HCT116 (cell line): ENCODE measurements around the gene MEGF8. TPM values are rescaled to one million over a fixed set of nuclear protein-coding genes. Genes with fewer than 3 reads are reported as not detected.

Experiments
- ATAC-seq: fragments of 200-7000 bp; cut with Tn5 transposase; 2 replicates; pipeline ENCODE4 v1.9.1; 2020; ENCODE audit warnings: mild to moderate bottlenecking, moderate library complexity
- BruUV-seq: library from RNA; stranded (reverse); fragments of 400-500 nt; replicated peaks from 2 replicates; lab custom pipeline; 2021; lab: Mats Ljungman, UMichigan
- CTCF ChIA-PET: fragments of 300-600 bp; sonication (Branson Sonifier 250); formaldehyde crosslinking; loops from one replicate; lab custom pipeline; 2021; ENCODE audit warnings: antibody characterized with exemption; lab: Charles Lee
- POLR2A ChIA-PET: fragments of 300-600, 350-600 bp; sonication (Branson Sonifier 250); formaldehyde crosslinking; loops from one replicate; lab custom pipeline; 2021; ENCODE audit warnings: antibody characterized with exemption; lab: Charles Lee
- RAD21 ChIA-PET, 2 experiments: fragments of 300-600 bp; sonication (Branson Sonifier 250); formaldehyde crosslinking; loops; one replicate each; lab custom pipeline; 2023; ENCODE audit warnings: low total read pairs in 2 of 2; ENCODE audit not compliant: uncharacterized antibody in 2 of 2, unreplicated experiment in 2 of 2, low non-redundant PET in 1 of 2; lab: Charles Lee
- DNase-seq: peaks from one replicate; pipeline ENCODE4 v3.0.0-alpha.2; 2010; ENCODE audit warnings: low read depth, low spot score
- H2AFZ ChIP-seq: fragments of 200-600 bp; shearing (Covaris generic), sonication (generic); 2 replicates; pipeline ENCODE4 v1.6.1; 2017; ENCODE audit warnings: low read depth, mixed run types, mixed read lengths, antibody characterized with exemption, low read length; ENCODE audit not compliant: poor library complexity, severe bottlenecking
- H3K27ac ChIP-seq: 2 replicates; pipeline ENCODE4 v1.5.1; 2012; ENCODE audit warnings: low read depth, low read length
- H3K27me3 ChIP-seq: fragments of 200-600 bp; sonication (generic); 2 replicates; pipeline ENCODE4 v1.6.1; 2016; ENCODE audit warnings: mixed run types, low read length, mixed read lengths; ENCODE audit not compliant: insufficient read depth
- H3K36me3 ChIP-seq, 2 experiments: fragments of 200-500 bp in 1 of 2; fragments of 200-600 bp in 1 of 2; sonication (Bioruptor generic) in 1 of 2; sonication (generic) in 1 of 2; 2 replicates each; pipeline versions ENCODE4 v1.5.1 to v1.6.1; 2014 to 2016; ENCODE audit warnings: low read length in 2 of 2, inconsistent platforms in 1 of 2, mixed read lengths in 1 of 2, mixed run types in 1 of 2; ENCODE audit not compliant: insufficient read depth in 2 of 2, control insufficient read depth in 1 of 2
- H3K4me1 ChIP-seq, 2 experiments: fragments of 200-600 bp in 1 of 2; sonication (generic) in 1 of 2; 2 replicates each; pipeline versions ENCODE4 v1.5.1 to v1.6.1; 2012 to 2017; ENCODE audit warnings: low read length in 2 of 2, inconsistent platforms in 1 of 2, mild to moderate bottlenecking in 1 of 2, mixed read lengths in 1 of 2, mixed run types in 1 of 2, moderate library complexity in 1 of 2; ENCODE audit not compliant: insufficient read depth in 2 of 2, control insufficient read depth in 1 of 2
- H3K4me2 ChIP-seq: fragments of 200-600 bp; sonication (generic); 2 replicates; pipeline ENCODE4 v1.6.1; 2017; ENCODE audit warnings: mixed run types, low read length, mixed read lengths
- H3K4me3 ChIP-seq, 2 experiments: fragments of 200-600 bp in 1 of 2; sonication (generic) in 1 of 2; replicated peaks in 1 of 2; 2 replicates each; pipeline ENCODE4 v1.5.1; 2011 to 2016; ENCODE audit warnings: low read length in 2 of 2, control low read depth in 1 of 2, low read depth in 1 of 2, mild to moderate bottlenecking in 1 of 2, mixed read lengths in 1 of 2, mixed run types in 1 of 2
- H3K79me2 ChIP-seq: fragments of 200-600 bp; sonication (generic); 2 replicates; pipeline ENCODE4 v1.6.1; 2017; ENCODE audit warnings: mild to moderate bottlenecking, mixed run types, low read length, moderate library complexity, mixed read lengths; ENCODE audit not compliant: insufficient read depth
- H3K9ac ChIP-seq: fragments of 200-600 bp; sonication (generic); 2 replicates; pipeline ENCODE4 v1.6.1; 2016; ENCODE audit warnings: low read length, mixed read lengths
- H3K9me2 ChIP-seq: fragments of 200-600 bp; sonication (generic), shearing (Covaris generic); 2 replicates; pipeline ENCODE4 v1.6.1; 2017; ENCODE audit warnings: mixed run types, mild to moderate bottlenecking, moderate library complexity; ENCODE audit not compliant: insufficient read depth
- H3K9me3 ChIP-seq, 2 experiments: fragments of 200-500 bp in 1 of 2; fragments of 200-600 bp in 1 of 2; sonication (Bioruptor generic) in 1 of 2; sonication (generic) in 1 of 2; 2 replicates each; pipeline ENCODE4 v1.6.1; 2014 to 2017; ENCODE audit warnings: low read length in 2 of 2, mixed read lengths in 2 of 2, inconsistent platforms in 1 of 2, low read depth in 1 of 2, mild to moderate bottlenecking in 1 of 2, mixed run types in 1 of 2, moderate library complexity in 1 of 2; ENCODE audit not compliant: control insufficient read depth in 1 of 2, insufficient read depth in 1 of 2
- H4K20me1 ChIP-seq: fragments of 200-600 bp; sonication (generic), shearing (Covaris generic); 2 replicates; pipeline ENCODE4 v1.6.1; 2017; ENCODE audit warnings: mixed run types, mild to moderate bottlenecking, moderate library complexity; ENCODE audit not compliant: insufficient read depth
- CBX3 ChIP-seq: IDR thresholded peaks from 2 replicates; pipeline ENCODE4 v1.6.1; 2012; ENCODE audit warnings: low read depth
- EGR1 ChIP-seq: IDR thresholded peaks from 2 replicates; pipeline ENCODE4 v1.6.1; 2012; ENCODE audit warnings: low read depth
- ELF1 ChIP-seq: IDR thresholded peaks from 2 replicates; pipeline ENCODE4 v1.6.1; 2012; ENCODE audit warnings: low read depth, borderline replicate concordance
- EZH2 ChIP-seq: fragments of 200-600 bp; sonication (generic); IDR thresholded peaks from 2 replicates; pipeline ENCODE4 v1.6.1; 2017; ENCODE audit warnings: antibody characterized with exemption, mixed run types
- EZH2phosphoT487 ChIP-seq: fragments of 200-600 bp; IDR thresholded peaks from 2 replicates; pipeline ENCODE4 v1.6.1; 2018; ENCODE audit warnings: antibody characterized with exemption, borderline replicate concordance
- FOSL1 ChIP-seq: IDR thresholded peaks from 2 replicates; pipeline ENCODE4 v1.6.1; 2012; ENCODE audit warnings: low read depth
- JUND ChIP-seq: IDR thresholded peaks from 2 replicates; pipeline ENCODE4 v1.6.1; 2012
- POLR2AphosphoS5 ChIP-seq: IDR thresholded peaks from 2 replicates; pipeline ENCODE4 v1.6.1; 2011; ENCODE audit warnings: mild to moderate bottlenecking, low read depth, low read length, moderate library complexity
- RAD21 ChIP-seq: IDR thresholded peaks from 2 replicates; pipeline ENCODE4 v1.6.1; 2012; ENCODE audit warnings: low read depth, mild to moderate bottlenecking
- YY1 ChIP-seq: IDR thresholded peaks from 2 replicates; pipeline ENCODE4 v1.6.1; 2011; ENCODE audit warnings: low read length, low read depth, moderate library complexity, mild to moderate bottlenecking; ENCODE audit not compliant: insufficient replicate concordance; ENCODE audit errors: extremely low read depth
- ZNF274 ChIP-seq: fragments of 200-500 bp; sonication (Bioruptor generic); IDR thresholded peaks from 2 replicates; pipeline ENCODE4 v1.6.1; 2014; ENCODE audit warnings: mild to moderate bottlenecking, low read depth, low read length, inconsistent platforms
- intact Hi-C: fragments of 100-400 bp; cut with micrococcal nuclease; formaldehyde crosslinking; loops from 2 replicates; pipeline ENCODE4 v1.10.0; 2022
- total RNA-seq: library from RNA; stranded (reverse); gene quantifications from one replicate; pipeline ENCODE4 v1.2.1, GENCODE V29; 2021; ENCODE audit not compliant: unreplicated experiment
- TF ChIP-seq, protein P1 (sequence below): IDR thresholded peaks from 2 replicates; pipeline ENCODE4 v1.6.1; 2012
- TF ChIP-seq, protein P2 (sequence below): IDR thresholded peaks from 2 replicates; pipeline ENCODE4 v1.6.1; 2012

The MEGF8 gene
- total RNA-seq, 1 experiment from 2014 or later = 24.0 TPM

DNA sequence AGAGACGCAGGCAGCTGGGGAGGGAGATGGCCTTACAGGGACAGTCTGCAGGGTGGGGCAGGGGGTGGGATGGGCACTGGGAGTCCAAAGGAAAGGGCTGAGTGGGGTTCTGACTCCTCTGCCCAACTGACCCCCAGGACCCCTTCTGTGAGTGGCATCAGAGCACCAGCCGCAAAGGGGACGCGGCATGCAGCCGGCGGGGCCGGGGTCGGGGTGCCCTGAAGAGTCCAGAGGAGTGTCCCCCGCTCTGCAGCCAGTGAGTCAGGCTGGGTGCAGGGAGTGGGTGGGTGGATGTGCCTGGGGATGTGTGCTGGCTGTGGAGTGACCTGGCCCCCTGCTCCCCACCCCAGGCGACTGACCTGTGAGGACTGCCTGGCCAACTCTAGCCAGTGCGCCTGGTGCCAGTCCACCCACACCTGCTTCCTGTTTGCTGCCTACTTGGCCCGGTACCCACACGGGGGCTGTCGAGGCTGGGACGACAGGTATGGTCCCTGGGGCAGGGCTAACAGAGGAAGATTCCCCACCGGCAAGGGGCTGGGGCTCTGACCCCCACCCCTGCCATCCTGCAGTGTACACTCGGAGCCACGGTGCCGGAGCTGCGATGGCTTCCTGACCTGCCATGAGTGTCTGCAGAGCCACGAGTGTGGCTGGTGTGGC is 25.8 kb downstream of the MEGF8 start:
- H3K4me3 ChIP-seq = no peak overlapping the region
- H3K9me3 ChIP-seq = no peaks in the 10 kb centered on the region
- no peaks in the 10 kb centered on the region for H4K20me1 ChIP-seq
- ChIA-PET POLR2A (no interaction called here), RAD21 (no interaction called here)
- no peak for DNase-seq
- H3K9me2 ChIP-seq = no peaks in the 10 kb centered on the region
- no peak overlapping the region for H3K27ac ChIP-seq
- ATAC-seq = no peak
- H3K36me3 ChIP-seq = no peaks in the 10 kb centered on the region; a peak in 1 of 4 replicates
- no peaks in the 10 kb centered on the region for H3K79me2 ChIP-seq
- H2AFZ ChIP-seq = no peak overlapping the region
- no peak overlapping the region for H3K9ac ChIP-seq
- no TSS peak for BruUV-seq
- H3K4me2 ChIP-seq = no peak overlapping the region
- TF ChIP-seq EGR1 (no peak), EZH2 (no peak), FOSL1 (no peak), EZH2phosphoT487 (no peak), JUND (no peak), ELF1 (no peak), RAD21 (no peak), YY1 (no peak), CBX3 (no peak), ZNF274 (no peak), POLR2AphosphoS5 (no peak)
- TF ChIP-seq, protein P1, sequence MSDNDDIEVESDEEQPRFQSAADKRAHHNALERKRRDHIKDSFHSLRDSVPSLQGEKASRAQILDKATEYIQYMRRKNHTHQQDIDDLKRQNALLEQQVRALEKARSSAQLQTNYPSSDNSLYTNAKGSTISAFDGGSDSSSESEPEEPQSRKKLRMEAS = no peak
- TF ChIP-seq, protein P2, sequence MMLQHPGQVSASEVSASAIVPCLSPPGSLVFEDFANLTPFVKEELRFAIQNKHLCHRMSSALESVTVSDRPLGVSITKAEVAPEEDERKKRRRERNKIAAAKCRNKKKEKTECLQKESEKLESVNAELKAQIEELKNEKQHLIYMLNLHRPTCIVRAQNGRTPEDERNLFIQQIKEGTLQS = no peak
- TF ChIP-seq, all 23 proteins: peak for 0
- Histone ChIP-seq H3K27me3 (no peaks in the 10 kb centered on the region), H3K4me1 (no peaks in the 10 kb centered on the region)
- intact Hi-C loops = no loop called here
- CTCF ChIA-PET = no interaction called here
